Right atrium auricular region (tissue), 2 donors: ENCODE results near the gene GLRA2. TPM values are rescaled to one million over a fixed set of nuclear protein-coding genes. Genes with fewer than 3 reads are reported as not detected.

Experiments
- DNase-seq: peaks from one replicate; pipeline ENCODE4 v3.0.0-alpha.2; 2019; ENCODE audit warnings: low spot score
- H3K27ac ChIP-seq, 2 donors: fragments of 200-600 bp; sonication (generic); 1 replicate in 1 of 2; 2 replicates in 1 of 2; pipeline ENCODE4 v1.5.1; 2016 to 2019
- H3K27me3 ChIP-seq, 2 donors: fragments of 200-600 bp; sonication (generic); one replicate each; pipeline versions ENCODE4 v1.5.1 to v1.6.0; 2017 to 2019
- H3K36me3 ChIP-seq: fragments of 200-600 bp; sonication (generic); one replicate; pipeline ENCODE4 v1.5.1; 2016
- H3K4me1 ChIP-seq, 2 donors: fragments of 200-600 bp; sonication (generic); one replicate each; pipeline versions ENCODE4 v1.5.1 to v1.6.0; 2017 to 2019
- H3K4me3 ChIP-seq, 2 donors: fragments of 200-600 bp; sonication (generic); 1 replicate in 1 of 2; 2 replicates in 1 of 2; pipeline ENCODE4 v1.5.1; 2017 to 2019; ENCODE audit warnings: mild to moderate bottlenecking in 1 of 2, moderate library complexity in 1 of 2
- H3K9me3 ChIP-seq, 2 donors: fragments of 200-600 bp; sonication (generic); one replicate each; pipeline ENCODE4 v1.5.1; 2019
- total RNA-seq, 2 donors: library from RNA; depleted of rRNA; stranded (reverse); fragments of >200 nt; gene quantifications; one replicate each; pipeline ENCODE4 v1.1.0, GENCODE V29; 2016
- TF ChIP-seq, protein P1 (sequence below), 2 donors: fragments of 200-600 bp; sonication (generic); IDR thresholded peaks; one replicate each; pipeline ENCODE4 v1.5.1; 2019; ENCODE audit warnings: antibody characterized with exemption in 2 of 2

The GLRA2 gene
- total RNA-seq, 2 donors from 2014 or later = not detected

DNA sequence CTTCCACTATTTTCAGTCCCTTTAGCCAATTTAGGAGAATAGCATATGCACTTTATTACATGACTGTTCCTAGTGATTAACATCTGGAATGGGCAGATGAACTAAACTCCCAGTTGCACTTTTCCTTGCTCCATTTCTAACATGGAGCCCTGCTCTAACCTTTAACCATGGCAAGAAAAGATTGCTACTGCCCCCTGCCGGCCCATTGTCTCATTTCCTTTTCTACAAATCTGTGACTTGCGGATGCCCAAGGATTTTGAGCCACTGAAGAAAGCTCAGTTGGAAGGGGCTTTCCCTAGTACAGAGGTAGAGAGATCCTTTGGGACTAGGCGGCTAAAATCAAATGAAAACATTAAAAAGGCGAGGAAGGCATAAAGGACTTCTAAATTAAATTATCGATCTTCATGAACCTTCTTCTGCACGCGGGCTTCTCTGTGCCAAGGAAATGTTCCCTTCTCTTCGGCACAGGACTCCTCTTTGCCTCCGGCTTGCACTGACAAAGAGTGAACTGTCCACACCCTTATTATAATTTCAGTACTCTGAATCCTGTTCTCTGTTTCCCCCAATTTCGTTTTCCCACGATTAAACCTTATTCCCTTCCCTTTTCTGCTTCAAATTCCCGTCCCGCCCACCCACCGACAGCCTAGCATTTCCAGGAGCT is 577 bp upstream of the GLRA2 start:
- TF ChIP-seq, protein P1, sequence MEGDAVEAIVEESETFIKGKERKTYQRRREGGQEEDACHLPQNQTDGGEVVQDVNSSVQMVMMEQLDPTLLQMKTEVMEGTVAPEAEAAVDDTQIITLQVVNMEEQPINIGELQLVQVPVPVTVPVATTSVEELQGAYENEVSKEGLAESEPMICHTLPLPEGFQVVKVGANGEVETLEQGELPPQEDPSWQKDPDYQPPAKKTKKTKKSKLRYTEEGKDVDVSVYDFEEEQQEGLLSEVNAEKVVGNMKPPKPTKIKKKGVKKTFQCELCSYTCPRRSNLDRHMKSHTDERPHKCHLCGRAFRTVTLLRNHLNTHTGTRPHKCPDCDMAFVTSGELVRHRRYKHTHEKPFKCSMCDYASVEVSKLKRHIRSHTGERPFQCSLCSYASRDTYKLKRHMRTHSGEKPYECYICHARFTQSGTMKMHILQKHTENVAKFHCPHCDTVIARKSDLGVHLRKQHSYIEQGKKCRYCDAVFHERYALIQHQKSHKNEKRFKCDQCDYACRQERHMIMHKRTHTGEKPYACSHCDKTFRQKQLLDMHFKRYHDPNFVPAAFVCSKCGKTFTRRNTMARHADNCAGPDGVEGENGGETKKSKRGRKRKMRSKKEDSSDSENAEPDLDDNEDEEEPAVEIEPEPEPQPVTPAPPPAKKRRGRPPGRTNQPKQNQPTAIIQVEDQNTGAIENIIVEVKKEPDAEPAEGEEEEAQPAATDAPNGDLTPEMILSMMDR (IDR thresholded peaks at IDR 0.05) = peak in 1 of 2 donors; percentile 58
- peak; percentile 60 for DNase-seq
- Histone ChIP-seq H3K4me3 (no peak overlapping the region), H3K9me3 (no peaks in the 10 kb centered on the region), H3K27ac (no peak overlapping the region), H3K4me1 (no peaks in the 10 kb centered on the region), H3K27me3 (no peaks in the 10 kb centered on the region), H3K36me3 (no peaks in the 10 kb centered on the region)

DNA sequence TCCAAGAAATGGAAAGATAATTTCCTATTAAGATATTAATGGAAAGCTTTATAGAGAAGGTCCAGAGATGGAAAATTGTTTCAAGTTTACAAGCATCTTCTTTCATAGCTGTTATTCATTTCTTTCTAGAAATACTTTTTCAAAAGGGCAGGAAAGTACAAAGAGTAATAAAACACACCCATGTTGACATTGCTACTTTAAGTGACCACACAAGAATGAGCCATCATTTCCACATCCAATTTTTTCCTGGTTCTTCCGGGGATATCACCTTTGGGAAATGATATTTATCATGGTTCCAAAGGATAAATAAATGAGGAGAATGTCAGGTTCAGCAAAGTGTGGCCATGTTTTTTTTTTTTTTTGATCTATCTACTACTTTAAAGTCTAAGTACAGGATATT is 4.5 kb downstream of the GLRA2 start:
- TF ChIP-seq, protein P1 (IDR thresholded peaks at IDR 0.05) = no peak
- H3K4me1 ChIP-seq = no peaks in the 10 kb centered on the region
- no peaks in the 10 kb centered on the region for H3K9me3 ChIP-seq
- no peak overlapping the region for H3K27ac ChIP-seq
- no peak for DNase-seq
- H3K36me3 ChIP-seq = no peaks in the 10 kb centered on the region
- H3K4me3 ChIP-seq = no peak overlapping the region
- H3K27me3 ChIP-seq = no peaks in the 10 kb centered on the region

DNA sequence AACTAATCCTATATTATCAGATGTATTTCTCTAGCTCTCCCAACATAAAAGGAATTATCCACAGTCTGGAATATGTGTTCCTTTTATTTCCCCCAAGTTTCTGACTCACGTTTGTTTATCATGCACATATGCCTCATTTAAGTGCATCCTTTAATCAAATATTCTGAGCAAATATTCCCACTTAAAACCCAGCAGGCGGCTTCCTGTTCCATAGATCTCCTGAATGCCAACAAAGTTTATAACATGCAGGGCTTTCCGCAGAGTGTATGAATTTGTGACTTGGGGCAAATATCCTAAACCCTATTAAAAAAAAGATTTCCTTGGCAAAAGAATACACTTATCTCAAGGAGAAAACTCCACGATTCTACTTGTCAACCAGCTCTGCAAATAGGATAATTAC is 16.9 kb downstream of the GLRA2 start:
- Histone ChIP-seq H3K9me3 (no peaks in the 10 kb centered on the region), H3K36me3 (no peaks in the 10 kb centered on the region), H3K27ac (no peak overlapping the region), H3K27me3 (no peaks in the 10 kb centered on the region), H3K4me1 (no peaks in the 10 kb centered on the region), H3K4me3 (no peak overlapping the region)
- DNase-seq = no peak
- TF ChIP-seq, protein P1 (IDR thresholded peaks at IDR 0.05) = no peak

DNA sequence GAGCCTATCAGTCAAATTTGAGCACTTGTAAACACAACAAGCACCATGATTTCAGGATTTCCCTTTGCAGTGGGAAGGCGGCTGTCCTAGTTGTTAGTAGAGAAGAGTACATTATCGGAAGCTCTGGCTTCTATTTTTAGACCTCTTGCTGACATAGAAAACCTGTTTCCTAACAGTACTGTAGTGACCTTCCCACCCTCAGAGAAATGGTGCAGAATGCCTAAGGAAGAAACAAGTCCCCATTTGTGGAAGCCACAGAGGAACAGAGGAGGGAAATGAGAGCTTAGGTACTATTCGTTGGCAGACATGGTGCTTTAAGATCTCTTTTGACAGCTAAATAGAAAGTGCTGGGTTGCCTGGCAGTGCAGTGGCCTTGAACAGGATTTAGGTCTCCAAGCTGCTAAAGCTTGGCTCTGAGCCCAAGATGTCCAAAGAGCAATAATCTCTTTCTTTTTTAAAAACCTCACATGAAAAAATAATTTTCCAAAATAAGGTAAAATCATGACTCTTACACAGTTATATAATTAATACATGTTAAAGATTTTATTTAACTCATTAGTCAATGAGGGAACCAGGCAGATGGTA is 24.9 kb downstream of the GLRA2 start:
- H3K36me3 ChIP-seq = no peaks in the 10 kb centered on the region
- TF ChIP-seq, protein P1 (IDR thresholded peaks at IDR 0.05) = no peak
- H3K27me3 ChIP-seq = no peaks in the 10 kb centered on the region
- no peak for DNase-seq
- H3K9me3 ChIP-seq = no peaks in the 10 kb centered on the region
- no peak overlapping the region for H3K27ac ChIP-seq
- H3K4me3 ChIP-seq = no peak overlapping the region
- H3K4me1 ChIP-seq = no peaks in the 10 kb centered on the region

DNA sequence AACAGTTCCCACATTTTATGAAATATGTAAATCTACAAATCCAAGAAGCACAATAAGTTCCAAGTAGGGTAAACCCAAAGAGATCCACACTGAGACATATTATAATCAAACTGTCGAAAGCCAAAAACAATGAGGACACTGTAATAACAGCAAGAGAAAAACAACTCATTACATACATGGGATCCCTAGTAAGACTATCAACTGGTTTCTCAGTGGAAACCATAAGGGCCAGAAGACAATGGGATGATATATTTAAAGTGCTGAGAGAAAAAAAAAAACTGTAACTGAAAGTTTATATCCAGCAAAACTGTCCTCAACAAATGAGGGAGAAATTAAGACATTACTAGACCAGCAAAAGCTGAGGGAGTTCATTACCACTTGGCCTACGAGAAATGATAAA is 34.7 kb downstream of the GLRA2 start:
- Histone ChIP-seq H3K36me3 (no peaks in the 10 kb centered on the region), H3K27ac (no peak overlapping the region), H3K4me3 (no peak overlapping the region), H3K4me1 (no peaks in the 10 kb centered on the region), H3K27me3 (no peaks in the 10 kb centered on the region), H3K9me3 (peaks cover 0 to 26% of the 10 kb centered on the region in 2 donors)
- TF ChIP-seq, protein P1 (IDR thresholded peaks at IDR 0.05) = no peak
- DNase-seq = no peak

DNA sequence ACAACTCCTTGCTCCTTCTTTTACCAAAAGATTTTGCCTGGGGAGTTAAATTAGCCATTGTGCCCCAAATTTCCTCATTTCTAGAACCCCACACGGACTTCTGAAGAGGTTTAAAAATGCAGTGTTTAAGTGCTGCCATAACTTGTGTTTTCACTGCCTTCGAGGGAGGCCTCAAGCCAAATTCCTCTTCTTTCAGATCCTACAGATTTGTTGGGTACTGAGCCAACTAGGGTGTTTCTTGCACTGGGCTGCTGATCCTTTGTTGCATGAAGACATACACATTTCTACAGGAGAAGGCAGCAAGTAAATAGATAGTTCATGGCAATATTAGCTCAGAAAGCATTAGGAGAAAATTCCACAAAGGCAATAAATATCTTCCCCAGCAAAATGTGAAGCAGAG is 43.8 kb downstream of the GLRA2 start:
- H3K36me3 ChIP-seq = no peaks in the 10 kb centered on the region
- no peaks in the 10 kb centered on the region for H3K27me3 ChIP-seq
- no peaks in the 10 kb centered on the region for H3K4me1 ChIP-seq
- H3K9me3 ChIP-seq = no peaks in the 10 kb centered on the region
- H3K27ac ChIP-seq = no peak overlapping the region
- no peak for DNase-seq
- TF ChIP-seq, protein P1 (IDR thresholded peaks at IDR 0.05) = no peak
- no peak overlapping the region for H3K4me3 ChIP-seq
